AG09309 (cell line): Measurements from ENCODE around the gene ATP1B2.

Source experiments
- DNase-seq: peaks from one replicate; pipeline ENCODE4 v3.0.0-alpha.2; 2010; ENCODE audit warnings: low read depth
- H3K4me3 ChIP-seq: 2 replicates; pipeline ENCODE4 v1.5.1; 2011; ENCODE audit warnings: mild to moderate bottlenecking, low read depth, low read length, moderate library complexity; ENCODE audit not compliant: control insufficient read depth
- CTCF ChIP-seq: IDR thresholded peaks from 2 replicates; pipeline ENCODE4 v1.5.1; 2011; ENCODE audit warnings: mild to moderate bottlenecking, low read depth, low read length, inconsistent platforms; ENCODE audit not compliant: insufficient read depth, control insufficient read depth; ENCODE audit errors: missing control alignments

ATP1B2 gene

GRCh38 chr17:7667656-7668406 lies 17.1 kb downstream of the ATP1B2 start:
- TF ChIP-seq CTCF = no peak
- no peak for DNase-seq
- no peak overlapping the region for H3K4me3 ChIP-seq

GRCh38 chr17:7668482-7668881 lies 17.8 kb downstream of the ATP1B2 start:
- TF ChIP-seq CTCF = no peak
- H3K4me3 ChIP-seq = no peak overlapping the region
- no peak for DNase-seq

GRCh38 chr17:7673239-7673638 lies 22.5 kb downstream of the ATP1B2 start:
- DNase-seq = no peak
- no peak overlapping the region for H3K4me3 ChIP-seq
- TF ChIP-seq CTCF = peak; percentile 34

GRCh38 chr17:7674934-7675333 lies 24.2 kb downstream of the ATP1B2 start:
- DNase-seq = no peak
- no peak overlapping the region for H3K4me3 ChIP-seq
- TF ChIP-seq CTCF = no peak

GRCh38 chr17:7676533-7676932 lies 25.8 kb downstream of the ATP1B2 start:
- TF ChIP-seq CTCF = no peak
- DNase-seq = no peak
- no peak overlapping the region for H3K4me3 ChIP-seq

- no peak for DNase-seq
- TF ChIP-seq CTCF = no peak
- H3K4me3 ChIP-seq = no peak overlapping the region
These were observed 26.8 kb downstream of the ATP1B2 start for GRCh38 chr17:7677388-7678067.
